GM21576 (cell line): Measurements from ENCODE around the gene MEG3.

ENCODE experiments used
- ATAC-seq: cut with Tn5 transposase; IDR thresholded peaks from one replicate; pipeline ENCODE4 v1.9.1; 2021; ENCODE audit warnings: mild to moderate bottlenecking, moderate library complexity; ENCODE audit not compliant: unreplicated experiment

MEG3 gene

DNA sequence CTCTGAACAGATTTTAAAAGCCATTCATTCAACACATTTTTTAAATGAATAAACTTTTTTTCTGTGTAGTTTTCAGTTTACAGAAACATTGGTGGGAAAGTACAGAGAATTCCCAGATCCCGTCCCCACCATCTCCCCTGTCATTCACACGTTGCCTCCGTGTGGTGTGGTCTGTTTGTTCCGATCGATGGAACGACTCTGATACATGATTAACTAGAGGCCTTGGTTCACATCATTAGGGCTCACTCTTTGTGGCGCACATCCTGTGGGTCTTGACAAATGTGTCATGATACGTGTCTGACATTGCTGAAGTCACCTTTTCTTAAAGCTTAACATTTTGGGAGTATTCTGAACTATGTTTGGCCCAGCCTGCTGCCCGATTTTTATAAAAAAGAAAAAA is 18.5 kb downstream of the MEG3 start:
- no peak for ATAC-seq

DNA sequence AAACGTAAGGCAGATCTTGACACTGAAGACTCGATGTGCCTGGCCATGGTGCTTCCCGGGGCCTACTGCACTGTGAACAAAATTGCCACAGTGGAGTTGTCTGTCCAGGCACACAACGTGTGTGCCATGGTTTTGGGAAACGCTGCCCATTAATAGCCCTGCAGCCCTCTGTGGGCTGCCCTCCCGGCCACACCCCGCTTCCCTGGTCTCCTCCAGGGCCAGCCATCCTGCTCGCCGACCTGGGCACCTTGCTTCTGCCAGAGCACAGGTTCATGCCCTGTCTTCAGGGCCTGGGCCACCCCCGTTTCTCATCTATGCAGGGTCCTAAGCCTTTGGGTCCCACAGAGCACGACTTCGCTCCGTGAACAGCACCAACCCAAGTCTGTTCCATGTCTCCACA is 18.9 kb downstream of the MEG3 start:
- ATAC-seq, result no peak

DNA sequence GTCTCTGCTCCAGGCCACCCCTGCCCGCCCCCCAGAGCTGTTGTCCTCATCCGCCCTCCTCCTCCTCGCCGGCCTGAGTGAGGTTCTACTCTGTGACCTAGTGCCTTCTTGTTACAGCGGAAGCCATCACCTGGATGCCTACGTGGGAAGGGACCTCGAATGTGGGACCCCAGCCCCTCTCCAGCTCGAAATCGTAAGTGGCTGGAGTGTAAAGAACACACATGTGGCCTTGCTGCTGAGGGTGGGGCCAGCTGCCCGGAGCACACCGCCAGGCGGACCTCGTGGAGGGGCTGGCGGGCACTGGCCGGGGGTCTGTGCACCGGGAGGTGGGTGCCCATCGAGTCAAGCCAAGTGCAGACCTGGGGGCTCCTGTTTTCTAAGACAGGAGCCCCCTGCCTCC is 19.4 kb downstream of the MEG3 start:
- ATAC-seq, result no peak

DNA sequence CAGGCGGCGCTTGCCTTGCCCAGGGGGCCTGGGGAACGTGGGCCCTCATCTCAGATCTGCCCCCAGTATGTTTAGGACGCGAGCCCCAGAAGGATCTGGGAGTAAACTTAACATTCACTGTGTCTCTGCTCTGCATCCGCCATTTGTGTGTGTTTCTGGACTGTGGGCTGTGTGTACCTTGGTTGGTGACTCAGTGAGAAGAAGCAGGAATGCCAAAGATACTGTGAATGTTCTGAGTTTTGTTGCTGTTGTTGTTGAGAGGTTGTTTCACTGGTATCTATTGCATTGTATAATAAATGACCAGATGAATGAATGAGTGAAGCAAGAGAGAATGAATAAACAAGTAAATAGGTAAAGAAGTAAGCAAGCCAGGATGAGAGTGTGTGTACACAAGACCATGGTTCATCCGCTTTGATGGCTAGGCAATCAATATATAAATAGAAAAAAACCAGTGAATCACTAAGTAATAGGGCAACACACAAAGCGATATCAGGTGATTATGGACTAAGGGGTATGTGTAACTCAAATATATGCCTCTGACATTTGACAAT is 20.5 kb downstream of the MEG3 start:
- no peak for ATAC-seq

DNA sequence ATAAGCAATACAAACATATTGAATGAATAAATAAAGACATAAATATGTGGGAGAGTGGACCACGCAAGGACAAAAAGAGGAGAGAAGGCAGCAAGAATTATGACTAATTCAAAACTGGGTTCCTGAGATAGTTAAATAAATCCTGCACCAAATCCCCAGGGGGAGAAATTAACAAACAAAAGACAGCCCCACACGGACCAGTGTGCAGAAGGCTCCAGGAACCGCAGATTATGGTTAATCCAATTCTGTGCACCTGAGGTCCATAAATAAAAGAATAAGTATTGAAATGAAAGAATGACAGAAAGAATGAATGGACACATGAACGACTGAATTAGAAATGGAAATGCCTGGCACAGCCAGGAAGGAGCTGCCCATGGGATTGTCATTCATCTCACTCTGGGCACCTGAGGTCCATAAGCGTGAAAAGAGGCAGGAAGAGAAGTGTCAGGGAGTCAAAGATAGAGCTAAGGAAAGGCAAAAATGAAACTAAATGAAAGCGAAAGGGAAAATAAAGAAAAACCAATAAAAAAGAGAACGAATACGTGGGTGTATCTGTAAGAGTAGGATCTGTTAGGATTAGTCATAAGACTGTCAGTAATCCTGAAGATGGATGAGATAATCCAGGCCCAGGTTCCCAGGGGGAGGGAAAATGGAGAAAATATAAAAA is 23.3 kb downstream of the MEG3 start:
- ATAC-seq, result no peak

DNA sequence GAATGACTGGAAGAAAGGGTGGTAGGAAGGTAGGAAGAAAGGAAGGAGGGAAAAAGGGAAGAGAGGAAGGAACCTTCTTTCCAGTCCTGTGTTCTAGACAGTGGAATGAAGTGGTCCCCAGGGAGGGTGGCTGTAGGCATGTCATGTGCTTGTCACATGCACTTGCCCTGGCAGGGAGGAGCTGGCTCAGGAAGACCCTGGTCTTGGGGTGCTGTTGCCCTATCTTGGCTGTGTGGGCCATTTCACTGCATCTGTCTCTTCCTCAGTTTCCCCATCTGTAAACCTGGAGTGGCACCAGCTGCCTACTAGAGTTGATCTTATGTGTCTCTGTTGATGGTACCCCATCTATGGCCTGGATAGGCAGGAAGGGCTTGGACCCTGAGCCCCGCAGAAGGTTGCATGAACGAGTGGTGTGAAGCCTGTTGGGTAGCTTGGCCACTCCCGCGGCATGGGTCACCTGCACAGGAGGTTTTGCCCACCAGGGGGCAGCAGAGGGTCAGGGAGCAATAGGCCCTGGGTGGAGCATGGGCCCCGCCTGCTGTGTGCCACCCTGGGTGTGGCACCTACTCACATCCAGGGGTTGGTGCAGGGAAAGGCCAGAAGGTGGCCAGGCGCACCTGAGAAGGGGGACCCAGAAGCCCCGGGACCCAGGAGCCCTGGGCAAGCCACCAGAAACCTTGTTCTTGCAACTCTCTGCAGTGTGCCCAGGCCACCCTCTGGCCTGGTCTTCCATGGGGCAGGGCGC is 25.1 kb downstream of the MEG3 start:
- peak; percentile 81 for ATAC-seq

DNA sequence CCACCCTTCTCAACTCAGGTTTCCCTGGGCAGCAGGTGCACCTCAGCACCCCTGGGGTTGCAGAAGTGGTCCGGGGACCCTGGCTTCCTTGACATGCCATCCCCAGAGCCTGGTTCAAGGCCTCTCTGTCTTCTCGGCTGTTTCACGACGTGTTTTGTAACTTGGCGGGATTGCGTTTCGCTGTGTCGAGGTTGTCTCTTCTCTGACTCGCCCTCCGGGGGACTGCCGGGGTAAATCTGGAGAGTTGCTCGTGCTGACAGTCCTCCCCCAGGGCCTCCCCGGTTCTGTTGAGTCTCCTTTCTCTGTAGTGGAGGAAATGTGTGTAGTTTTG is 25.6 kb downstream of the MEG3 start:
- ATAC-seq, result no peak

DNA sequence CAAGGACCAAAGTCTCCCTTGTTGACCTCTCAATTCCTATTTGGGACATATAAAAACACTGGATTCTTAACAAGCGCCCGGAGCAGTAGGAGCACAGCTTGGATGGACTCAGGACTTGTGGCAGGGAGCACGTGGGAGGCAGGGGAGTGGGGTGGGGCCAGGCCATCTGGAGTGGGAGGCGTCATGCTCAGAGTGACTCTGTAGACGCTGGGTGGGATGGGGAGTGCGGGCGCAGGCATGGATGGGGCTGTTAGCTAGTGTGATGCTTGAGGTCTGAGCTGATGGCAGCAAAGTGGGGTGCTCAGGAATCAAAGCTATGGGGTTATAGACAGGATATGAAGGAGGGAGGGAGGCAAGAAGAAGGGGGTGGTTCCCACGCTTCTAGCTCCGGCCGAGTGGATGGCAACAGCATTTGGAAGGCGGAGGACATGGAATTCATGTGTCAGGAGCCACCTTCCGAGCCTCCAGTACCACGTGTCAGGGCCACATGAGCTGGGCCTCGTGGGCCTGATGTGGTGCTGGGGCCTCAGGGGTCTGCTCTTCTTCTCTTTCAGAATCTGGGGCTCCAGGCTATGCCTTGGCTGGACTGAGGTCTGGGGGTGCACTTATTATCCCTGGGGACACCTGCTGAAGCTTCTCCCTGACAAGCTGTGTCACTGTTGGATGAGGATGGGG is 26.2 kb downstream of the MEG3 start:
- ATAC-seq, result no peak

DNA sequence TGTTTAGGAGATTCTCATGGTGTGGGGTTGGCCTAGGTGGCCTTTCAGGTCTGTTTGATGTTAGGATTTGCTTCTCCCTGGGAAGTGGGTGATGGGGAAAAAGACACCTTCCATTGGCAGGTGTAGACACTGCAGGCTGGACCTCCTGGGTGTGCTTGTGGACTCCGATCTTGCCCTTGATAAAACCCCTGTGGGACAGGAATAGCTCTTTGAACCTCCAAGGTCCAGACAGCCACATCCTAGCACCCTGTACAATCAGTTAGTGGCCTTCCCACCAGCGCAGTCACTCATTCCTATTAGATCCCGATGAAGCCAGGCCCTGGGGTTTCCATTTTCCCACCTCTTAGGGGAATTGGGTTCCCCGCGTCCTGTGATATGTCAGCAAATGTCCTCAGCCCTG is 28.5 kb downstream of the MEG3 start:
- ATAC-seq, result no peak

DNA sequence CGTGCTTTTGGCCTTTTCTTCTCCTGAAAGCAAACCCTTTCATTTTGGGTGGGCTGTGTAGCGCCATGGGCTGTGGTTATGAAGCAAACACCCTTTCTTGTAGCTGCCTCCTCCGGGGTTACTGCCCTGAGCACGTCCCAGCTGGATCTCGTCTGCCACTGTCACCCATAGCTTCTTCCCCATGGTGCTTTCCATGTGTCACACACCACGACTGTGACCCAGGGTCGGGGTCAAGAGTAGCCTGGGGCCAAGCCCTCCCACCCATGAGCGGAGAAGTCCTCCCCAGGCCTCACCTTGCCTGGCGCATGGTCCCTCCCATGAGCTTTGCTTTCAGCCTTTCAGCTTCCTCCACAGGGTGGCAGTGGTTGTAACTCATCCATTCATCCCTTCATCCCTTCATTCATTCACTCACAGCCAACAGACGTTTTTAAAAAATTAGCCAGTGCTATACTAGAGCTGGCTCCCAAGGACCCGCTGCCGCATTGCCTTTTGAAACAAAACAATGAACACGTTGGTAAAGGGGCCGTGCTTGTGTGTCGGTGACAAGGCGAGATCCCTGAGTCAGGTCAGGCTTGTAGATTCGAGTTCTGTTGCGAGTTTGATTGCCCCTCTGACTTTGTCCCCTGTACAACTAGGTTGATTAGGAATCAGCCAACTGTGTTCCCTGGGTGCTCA is 29.5 kb downstream of the MEG3 start:
- no peak for ATAC-seq

DNA sequence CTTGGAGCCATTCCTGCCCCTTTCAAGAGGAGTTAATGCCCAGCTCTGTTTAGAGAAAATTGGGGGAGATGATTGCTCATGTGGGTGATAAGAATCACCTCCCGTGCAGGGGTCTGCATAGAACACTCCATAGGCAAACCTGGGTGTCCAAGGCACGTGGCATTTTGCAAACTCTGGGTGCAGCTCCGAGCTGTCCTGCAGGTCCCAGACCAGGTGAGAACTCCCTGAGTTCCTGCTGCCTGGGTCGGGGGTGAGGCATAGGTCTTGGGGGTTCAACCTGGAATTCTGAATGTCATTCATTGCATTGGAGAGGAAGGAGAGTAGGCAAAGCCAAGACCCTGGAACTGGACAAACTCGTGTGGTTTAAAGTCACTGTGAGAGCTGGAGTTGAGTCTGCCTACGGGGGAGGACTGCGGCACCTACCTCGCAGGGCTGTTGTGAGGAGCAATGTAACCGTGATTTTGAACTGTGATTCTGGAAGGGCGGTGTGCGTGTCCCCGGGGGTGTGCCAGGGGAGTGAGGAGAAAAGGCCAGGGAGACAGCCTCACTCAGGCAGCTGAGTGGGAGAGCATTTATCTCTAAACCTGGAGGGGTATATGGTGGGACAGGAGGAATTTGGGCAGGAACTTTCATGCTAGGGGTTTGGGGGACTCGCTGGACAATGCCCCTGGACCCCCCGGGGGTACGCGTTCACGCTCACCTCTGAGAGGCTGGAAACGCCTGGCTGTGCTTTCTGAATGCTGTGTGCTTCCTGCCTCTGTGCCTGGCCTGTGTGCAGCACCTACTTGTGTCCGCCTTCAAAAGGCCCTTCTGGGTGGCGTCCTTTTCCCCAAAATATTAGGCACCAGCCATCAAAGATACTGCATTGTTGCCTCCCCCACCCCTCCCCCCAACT is 30.4 kb downstream of the MEG3 start:
- ATAC-seq, result no peak

DNA sequence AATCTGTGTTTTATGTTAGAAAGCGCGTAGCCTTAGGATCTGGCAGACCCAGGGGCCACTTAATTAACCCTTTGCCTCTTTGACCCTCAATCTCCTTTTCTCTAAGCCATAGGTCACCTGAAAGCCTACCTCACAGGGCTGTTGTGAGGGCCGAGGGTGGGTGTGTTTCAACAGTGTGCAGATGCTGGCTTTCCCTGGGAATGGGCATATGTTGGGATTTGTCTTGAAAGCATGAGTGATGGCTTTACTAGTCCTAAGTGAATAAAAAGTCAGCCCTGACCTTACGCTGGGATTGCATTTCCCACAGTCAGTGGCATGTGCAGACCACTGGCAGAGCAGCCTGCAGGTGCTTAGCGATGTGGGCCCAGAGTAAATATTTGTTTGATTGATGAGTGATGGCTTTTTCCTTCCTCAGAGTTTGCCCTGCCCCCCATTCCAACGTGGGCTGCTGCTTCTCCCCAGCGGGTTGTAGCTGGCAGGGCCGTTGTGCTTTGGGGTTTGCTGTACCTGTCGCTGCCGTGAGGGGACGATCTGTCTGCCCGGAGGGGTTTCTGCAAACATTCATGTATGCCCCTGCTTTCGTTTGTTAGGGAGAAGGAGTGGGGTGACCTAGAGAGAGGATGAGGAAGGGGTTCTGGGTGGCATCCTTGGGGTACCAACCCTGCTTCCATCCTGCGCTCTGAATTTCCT is 31.5 kb downstream of the MEG3 start:
- no peak for ATAC-seq

DNA sequence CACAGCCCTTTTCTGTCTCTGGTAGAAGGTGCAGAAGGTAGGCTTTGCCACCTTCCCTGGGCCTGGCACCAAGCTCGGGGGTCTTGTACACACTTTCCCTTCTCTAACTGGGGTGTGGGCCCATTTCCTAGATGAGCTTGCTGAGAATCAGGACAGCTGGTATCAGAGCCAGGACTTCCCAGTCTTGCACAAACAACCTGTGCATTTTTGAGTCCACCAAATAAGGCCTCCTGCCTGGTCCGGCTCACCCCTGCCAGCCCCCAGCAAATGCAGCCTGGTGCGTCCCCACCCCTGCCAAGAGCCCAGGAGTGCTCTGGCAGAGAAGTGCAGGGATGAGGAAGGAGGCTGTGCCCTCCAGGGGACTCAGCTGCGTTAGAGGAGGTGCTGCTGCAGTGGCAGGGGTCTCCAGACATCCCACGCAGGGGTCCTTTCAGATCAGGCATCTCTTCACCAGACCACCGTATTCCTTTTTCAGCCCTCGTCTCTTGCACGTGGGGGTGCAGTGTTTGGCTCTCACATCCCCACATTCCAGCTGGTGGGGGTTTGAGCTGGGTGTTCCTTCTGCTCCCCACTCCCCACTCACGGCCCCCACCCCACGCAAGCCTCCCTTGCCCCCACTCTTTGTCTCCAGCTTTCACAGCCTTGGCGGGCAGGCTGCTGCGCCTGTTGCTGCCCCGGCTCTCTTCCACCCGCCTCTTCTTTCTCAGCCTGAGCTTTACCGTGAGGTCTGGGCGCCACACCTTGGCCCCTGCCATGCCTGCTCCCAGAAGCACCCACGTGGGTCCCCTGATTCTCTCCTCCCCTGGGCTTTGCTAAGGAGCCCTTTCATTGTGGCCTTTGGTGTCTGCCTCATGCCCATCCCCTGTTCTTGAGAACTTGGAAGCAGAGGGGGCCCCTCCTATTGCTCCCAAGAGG is 32.3 kb downstream of the MEG3 start:
- no peak for ATAC-seq

DNA sequence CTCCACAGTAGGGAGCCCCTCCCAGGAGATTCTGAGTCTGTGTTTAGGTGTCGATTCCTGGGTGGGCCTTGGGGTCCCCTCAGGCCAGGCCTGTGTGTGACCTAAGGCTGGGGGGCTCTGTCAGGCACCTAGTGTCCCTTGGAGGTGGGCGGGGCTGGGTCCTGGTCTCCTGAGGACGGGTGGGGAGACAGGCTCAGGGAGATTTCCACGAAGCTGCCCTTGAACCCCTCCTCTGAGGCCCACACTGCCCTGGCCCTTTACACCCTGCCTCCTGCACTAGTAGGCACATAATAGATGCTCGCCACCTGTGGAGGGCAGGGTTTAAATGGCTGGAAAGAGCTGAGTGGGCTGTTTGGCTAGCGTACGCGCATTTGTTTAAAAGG is 32.9 kb downstream of the MEG3 start:
- no peak for ATAC-seq

DNA sequence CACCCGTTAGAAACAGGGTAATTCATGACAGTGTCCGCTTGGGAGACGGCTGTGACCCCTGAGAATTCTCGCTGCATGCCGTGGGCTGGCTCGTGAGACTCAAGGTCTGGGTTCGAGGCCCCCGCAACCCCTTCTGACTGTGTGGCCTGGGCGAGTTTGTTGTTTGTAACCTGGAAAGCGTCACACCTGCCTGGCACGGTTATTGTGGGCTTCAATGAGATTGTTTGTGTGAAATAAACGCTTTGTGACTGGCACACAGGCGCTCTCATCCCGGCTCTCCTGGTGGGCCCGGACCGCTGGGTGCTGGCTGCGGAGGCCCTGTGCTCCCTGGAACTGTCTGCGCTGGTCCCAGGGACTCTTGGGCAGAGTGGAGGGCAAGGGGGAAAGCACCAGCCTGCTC is 33.9 kb downstream of the MEG3 start:
- ATAC-seq, result no peak

DNA sequence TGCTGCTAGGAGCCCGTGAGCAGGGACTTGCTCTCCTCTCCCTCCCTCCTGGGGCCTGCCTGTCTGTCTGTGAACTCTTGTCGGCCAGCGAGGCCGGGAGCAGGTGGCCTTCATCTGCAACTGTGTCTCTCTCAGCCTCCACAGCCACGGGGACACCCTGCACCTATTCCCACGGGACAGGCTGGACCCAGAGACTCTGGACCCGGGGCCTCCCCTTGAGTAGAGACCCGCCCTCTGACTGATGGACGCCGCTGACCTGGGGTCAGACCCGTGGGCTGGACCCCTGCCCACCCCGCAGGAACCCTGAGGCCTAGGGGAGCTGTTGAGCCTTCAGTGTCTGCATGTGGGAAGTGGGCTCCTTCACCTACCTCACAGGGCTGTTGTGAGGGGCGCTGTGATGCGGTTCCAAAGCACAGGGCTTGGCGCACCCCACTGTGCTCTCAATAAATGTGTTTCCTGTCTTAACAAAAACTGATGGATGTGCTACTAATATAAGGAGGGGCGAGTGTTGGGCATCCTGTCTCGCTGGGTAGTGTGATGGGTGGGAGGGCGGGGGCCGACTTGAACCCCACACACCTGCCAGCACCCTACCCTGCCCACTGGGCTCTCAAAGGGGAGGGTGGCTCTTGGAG is 34.8 kb downstream of the MEG3 start:
- ATAC-seq, result no peak

DNA sequence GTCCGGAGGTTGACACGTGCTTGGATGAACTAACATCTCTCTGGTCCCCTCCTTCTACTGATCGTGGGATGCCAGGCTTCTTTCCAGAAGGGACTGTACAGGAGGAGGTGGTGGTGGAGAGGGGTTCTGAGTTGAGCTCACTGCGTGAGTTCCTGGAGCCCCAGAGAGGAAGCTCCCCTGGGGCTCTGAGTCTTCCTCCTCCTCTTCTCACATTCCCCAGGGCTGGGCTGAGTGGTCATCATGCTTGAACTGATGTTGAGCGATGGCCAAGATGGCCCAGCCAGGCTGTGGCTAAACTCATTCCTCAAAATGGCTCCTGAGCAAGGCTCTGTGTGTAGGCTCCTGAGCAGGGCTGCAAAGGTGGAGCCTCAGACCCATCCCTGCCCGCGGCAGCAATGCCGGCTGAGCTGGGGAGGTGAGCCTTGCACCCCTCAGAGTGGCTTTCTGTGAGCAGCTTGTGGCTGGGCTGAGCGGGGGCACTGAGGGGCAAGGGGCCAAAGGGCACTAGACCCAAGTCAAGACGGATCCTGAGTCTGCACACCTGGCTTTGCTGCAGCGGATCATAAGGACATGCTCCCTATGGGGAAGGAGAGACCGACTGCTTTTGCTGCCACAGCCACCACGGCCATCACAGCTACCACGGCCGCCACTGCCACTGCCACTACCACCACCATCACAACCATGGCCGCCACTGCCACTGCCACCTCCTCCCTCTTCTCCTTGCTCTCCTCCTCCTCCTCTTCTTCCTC is 35.4 kb downstream of the MEG3 start:
- no peak for ATAC-seq

DNA sequence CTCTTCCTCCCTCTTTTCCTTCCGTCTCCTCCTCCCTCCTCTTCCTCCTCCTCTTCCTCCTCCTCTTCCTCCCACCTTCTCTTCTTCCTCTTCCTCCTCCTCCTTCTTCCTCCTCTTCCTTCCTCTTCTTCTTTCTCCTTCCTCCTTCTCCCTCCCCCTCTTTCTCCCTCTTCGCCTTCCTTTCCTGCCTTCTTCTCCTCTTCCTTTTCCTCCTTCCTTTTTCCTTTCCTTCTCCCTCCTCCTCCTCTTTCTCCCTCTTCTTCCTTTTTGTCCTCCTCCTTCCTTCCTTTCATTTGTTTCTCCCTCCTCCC is 36.0 kb downstream of the MEG3 start:
- ATAC-seq, result no peak
